ENCODE measurements around the gene LY86. TPM values are rescaled to one million over a fixed set of nuclear protein-coding genes. Genes with fewer than 3 reads are reported as not detected.

The LY86 gene
- total and polyA plus RNA-seq, 7 experiments from 2014 or later: 1.5 to 19.6 (median 5.4) TPM

DNA sequence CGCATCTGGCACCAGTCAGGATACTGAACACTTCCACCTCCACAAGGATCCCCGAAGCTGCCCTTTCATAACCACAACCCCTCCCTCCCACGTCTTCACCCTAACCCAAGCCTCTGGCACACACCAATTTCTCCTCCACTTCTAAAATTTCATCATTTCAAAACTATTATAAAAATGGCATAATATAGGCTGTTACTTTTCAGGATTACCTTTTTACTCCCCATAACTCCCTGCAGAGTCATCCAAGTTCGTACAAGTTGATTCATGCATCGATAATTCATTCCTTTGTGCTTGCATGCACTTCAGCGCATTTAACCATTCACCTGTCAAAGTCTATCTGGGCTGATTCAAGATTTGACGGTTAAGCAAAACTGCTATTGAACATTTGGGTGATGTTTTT lies 30.6 kb upstream of the LY86 start:
- POLR2A ChIA-PET: interaction anchor here (0.6 kb wide), 1 partner anchor 10 kb away, joined by 3 read pairs; no protein-coding TSS in a partner anchor
- Histone ChIP-seq H3K27ac (ENCODE audit: low read depth, low read length) (no peak overlapping the region), H3K9me3 (ENCODE audit: control insufficient read depth in 2 of 3, low read length in 3 of 3) (no peaks in the 10 kb centered on the region), H3K27me3 (ENCODE audit: control insufficient read depth in 2 of 2, insufficient read depth in 2 of 2, low read length in 2 of 2) (no peaks in the 10 kb centered on the region), H3K36me3 (ENCODE audit: control insufficient read depth in 2 of 3, insufficient read depth in 3 of 3, low read length in 3 of 3) (no peaks in the 10 kb centered on the region), H3K4me3 (ENCODE audit: low read length) (no peak overlapping the region), H3K4me1 (ENCODE audit: control insufficient read depth in 2 of 2, insufficient read depth in 2 of 2, low read length in 2 of 2) (peaks cover 0 to 4% of the 10 kb centered on the region in 2 donors)
- DNase-seq (no peak), ATAC-seq (no peak)
- CTCF ChIA-PET: interaction anchor here (1.2 to 2.4 kb wide), 4 partner anchors 11 to 62 kb away, joined by 3 to 14 read pairs (median 6); no protein-coding TSS in a partner anchor
- Mint-ChIP-seq H3K4me3 (no peak overlapping the region), H3K9me3 (peaks cover 0 to 2% (median 0%) of the 10 kb centered on the region in 11 donors), H3K27ac (peak overlapping the region in 3 of 9 donors; percentile 0 to 71 (median 19)), H3K27me3 (peaks cover 0 to 12% (median 0%) of the 10 kb centered on the region in 5 donors), H3K4me1 (peaks cover 0 to 56% (median 18%) of the 10 kb centered on the region in 7 donors), H3K36me3 (peaks cover 0 to 6% (median 0%) of the 10 kb centered on the region in 5 donors)
- intact Hi-C loops (cut with micrococcal nuclease): loop anchor here (1.0 to 5.0 kb wide), 10 partner anchors 26 to 1059 kb away; partner anchors contain the start of gene LY86 (in 1 of the 2)

DNA sequence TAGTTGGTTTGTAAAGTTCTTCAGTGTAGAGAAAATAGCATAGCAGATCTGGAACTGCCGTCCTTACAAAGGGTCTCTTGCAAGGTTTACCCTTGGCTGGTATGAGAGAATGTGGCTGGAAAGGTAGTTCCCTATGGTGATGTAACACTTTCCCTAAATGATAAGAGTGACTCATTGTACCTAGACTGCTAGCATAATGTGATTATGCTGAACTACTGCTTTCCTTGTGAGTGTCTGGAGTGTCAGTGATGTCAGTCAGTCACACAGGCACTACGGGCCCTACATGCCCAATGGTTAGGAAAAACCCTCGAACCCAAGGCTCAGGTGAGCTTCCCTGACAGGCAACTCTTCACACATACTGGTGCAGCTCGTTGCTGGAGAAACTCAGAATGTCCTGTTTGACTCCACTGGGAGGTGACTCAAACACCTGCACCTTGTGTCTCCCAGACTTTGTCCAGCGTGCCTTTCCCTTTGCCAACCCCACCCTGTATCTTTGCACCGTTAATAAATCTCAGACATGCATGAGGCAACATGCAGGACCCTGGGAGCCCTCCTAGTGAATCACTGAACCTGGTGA lies 28.4 kb upstream of the LY86 start:
- CTCF ChIA-PET: interaction anchor here (2.4 kb wide), 1 partner anchor 13 kb away, joined by 14 read pairs; no protein-coding TSS in a partner anchor
- POLR2A ChIA-PET: interaction anchor here (1.5 kb wide), 1 partner anchor 116 kb away, joined by 3 read pairs; no protein-coding TSS in a partner anchor
- ATAC-seq: no peak
- Histone ChIP-seq H3K9me3 (ENCODE audit: control insufficient read depth in 2 of 3, low read length in 3 of 3) (no peaks in the 10 kb centered on the region), H3K36me3 (ENCODE audit: control insufficient read depth in 2 of 3, insufficient read depth in 3 of 3, low read length in 3 of 3) (no peaks in the 10 kb centered on the region), H3K27me3 (ENCODE audit: control insufficient read depth in 2 of 2, insufficient read depth in 2 of 2, low read length in 2 of 2) (no peaks in the 10 kb centered on the region), H3K4me3 (ENCODE audit: low read length) (no peak overlapping the region), H3K4me1 (ENCODE audit: control insufficient read depth in 2 of 2, insufficient read depth in 2 of 2, low read length in 2 of 2) (peaks cover 0 to 4% of the 10 kb centered on the region in 2 donors), H3K27ac (ENCODE audit: low read depth, low read length) (no peak overlapping the region)
- peaks cover 0 to 70% (median 18%) of the 10 kb centered on the region in 7 donors for H3K4me1 Mint-ChIP-seq
- intact Hi-C loops (cut with micrococcal nuclease): loop anchor here (2.0 to 5.0 kb wide), 3 partner anchors 29 to 1057 kb away; partner anchors contain the start of gene LY86 (in 1 of the 2)
- peaks cover 0 to 6% (median 0%) of the 10 kb centered on the region in 5 donors for H3K27me3 Mint-ChIP-seq
- peak overlapping the region in 3 of 9 donors; percentile 18 to 32 (median 21) for H3K27ac Mint-ChIP-seq
- DNase-seq: no peak
- peaks cover 0 to 4% (median 0%) of the 10 kb centered on the region in 11 donors for H3K9me3 Mint-ChIP-seq
- H3K4me3 Mint-ChIP-seq: no peak overlapping the region
- peaks cover 0 to 9% (median 4%) of the 10 kb centered on the region in 5 donors for H3K36me3 Mint-ChIP-seq

- ChIA-PET CTCF (no interaction called here), POLR2A (interaction anchor here (1.5 kb wide), 1 partner anchor 116 kb away, joined by 3 read pairs; no protein-coding TSS in a partner anchor)
- H3K27me3 Mint-ChIP-seq: peaks cover 0 to 4% (median 0%) of the 10 kb centered on the region in 5 donors
- ATAC-seq (no peak), DNase-seq (no peak)
- H3K27ac Mint-ChIP-seq: no peak overlapping the region
- H3K9me3 ChIP-seq (ENCODE audit: control insufficient read depth in 2 of 3, low read length in 3 of 3): no peaks in the 10 kb centered on the region
- H3K36me3 Mint-ChIP-seq: peaks cover 0 to 10% (median 4%) of the 10 kb centered on the region in 5 donors
- H3K4me1 Mint-ChIP-seq: peaks cover 0 to 67% (median 18%) of the 10 kb centered on the region in 7 donors
- no peak overlapping the region for H3K27ac ChIP-seq (ENCODE audit: low read depth, low read length)
- H3K9me3 Mint-ChIP-seq: peaks cover 0 to 4% (median 0%) of the 10 kb centered on the region in 11 donors
- H3K27me3 ChIP-seq (ENCODE audit: control insufficient read depth in 2 of 2, insufficient read depth in 2 of 2, low read length in 2 of 2): no peaks in the 10 kb centered on the region
- intact Hi-C loops (cut with micrococcal nuclease): no loop called here
- no peak overlapping the region for H3K4me3 Mint-ChIP-seq
- H3K4me1 ChIP-seq (ENCODE audit: control insufficient read depth in 2 of 2, insufficient read depth in 2 of 2, low read length in 2 of 2): peaks cover 0 to 4% of the 10 kb centered on the region in 2 donors
- no peak overlapping the region for H3K4me3 ChIP-seq (ENCODE audit: low read length)
- no peaks in the 10 kb centered on the region for H3K36me3 ChIP-seq (ENCODE audit: control insufficient read depth in 2 of 3, insufficient read depth in 3 of 3, low read length in 3 of 3)
Observed at GRCh38 chr6:6560909-6561308, 27.6 kb upstream of the LY86 start.

DNA sequence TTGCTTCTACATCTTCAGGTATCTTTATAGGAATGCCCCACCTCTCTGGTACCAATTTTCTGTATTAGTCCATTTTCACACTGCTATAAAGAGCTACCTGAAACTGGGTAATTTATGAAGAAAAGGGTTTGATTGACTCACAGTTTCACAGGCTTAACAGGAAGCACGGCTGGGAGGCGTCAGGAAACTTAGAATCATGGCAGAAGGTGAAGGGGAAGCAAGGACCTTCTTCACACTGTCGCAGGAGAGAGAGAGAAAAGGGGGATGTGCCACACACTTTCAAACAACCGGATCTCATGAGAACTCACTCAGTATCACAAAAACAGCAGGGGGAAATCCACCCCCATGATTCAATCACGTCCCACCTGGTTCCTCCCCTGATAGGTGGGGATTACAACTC lies 24.4 kb upstream of the LY86 start:
- peak overlapping the region in 1 of 9 donors; percentile 1 for H3K27ac Mint-ChIP-seq
- intact Hi-C loops (cut with micrococcal nuclease): no loop called here
- ATAC-seq: no peak

DNA sequence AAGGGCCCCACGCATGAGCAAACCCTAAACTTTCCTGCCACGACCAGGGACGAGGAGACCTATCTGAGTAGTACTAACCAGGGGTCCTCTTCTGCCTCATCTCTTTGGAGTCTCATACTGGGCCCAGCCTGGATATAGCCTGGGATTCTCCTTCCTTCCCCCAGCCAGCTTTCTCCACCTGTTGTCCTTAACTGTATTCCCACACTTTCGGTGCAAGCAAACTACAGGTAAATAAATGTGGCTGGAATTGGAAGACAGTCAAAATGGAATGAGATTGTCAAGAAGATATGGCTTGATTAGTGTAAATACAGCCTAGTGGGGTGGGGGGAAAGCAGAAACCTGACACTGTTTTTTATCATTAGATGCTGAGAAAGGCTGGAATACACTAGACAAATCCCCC lies 23.5 kb upstream of the LY86 start:
- Mint-ChIP-seq H3K4me3 (no peak overlapping the region), H3K36me3 (peaks cover 0 to 13% (median 4%) of the 10 kb centered on the region in 5 donors), H3K4me1 (peaks cover 0 to 37% (median 9%) of the 10 kb centered on the region in 7 donors), H3K27ac (no peak overlapping the region), H3K9me3 (peaks cover 0 to 4% (median 0%) of the 10 kb centered on the region in 11 donors), H3K27me3 (peaks cover 0 to 10% (median 0%) of the 10 kb centered on the region in 5 donors)
- DNase-seq: no peak
- intact Hi-C loops (cut with micrococcal nuclease): no loop called here
- Histone ChIP-seq H3K9me3 (ENCODE audit: control insufficient read depth in 2 of 3, low read length in 3 of 3) (no peaks in the 10 kb centered on the region), H3K27ac (ENCODE audit: low read depth, low read length) (no peak overlapping the region), H3K4me3 (ENCODE audit: low read length) (no peak overlapping the region), H3K27me3 (ENCODE audit: control insufficient read depth in 2 of 2, insufficient read depth in 2 of 2, low read length in 2 of 2) (no peaks in the 10 kb centered on the region), H3K4me1 (ENCODE audit: control insufficient read depth in 2 of 2, insufficient read depth in 2 of 2, low read length in 2 of 2) (no peaks in the 10 kb centered on the region), H3K36me3 (ENCODE audit: control insufficient read depth in 2 of 3, insufficient read depth in 3 of 3, low read length in 3 of 3) (no peaks in the 10 kb centered on the region)
- CTCF ChIA-PET: interaction anchor here (0.5 kb wide), 1 partner anchor 38 kb away, joined by 3 read pairs; no protein-coding TSS in a partner anchor
- POLR2A ChIA-PET: no interaction called here
- ATAC-seq: no peak

More for the DNA sequence above, 24.4 kb upstream of the LY86 start:
- Mint-ChIP-seq H3K36me3 (peaks cover 0 to 13% (median 4%) of the 10 kb centered on the region in 5 donors), H3K9me3 (peaks cover 0 to 4% (median 0%) of the 10 kb centered on the region in 11 donors), H3K4me3 (no peak overlapping the region), H3K27me3 (peaks cover 0 to 7% (median 0%) of the 10 kb centered on the region in 5 donors), H3K4me1 (peaks cover 0 to 43% (median 8%) of the 10 kb centered on the region in 7 donors)
- ChIA-PET CTCF (no interaction called here), POLR2A (no interaction called here)
- H3K4me1 ChIP-seq (ENCODE audit: control insufficient read depth in 2 of 2, insufficient read depth in 2 of 2, low read length in 2 of 2): no peaks in the 10 kb centered on the region
- no peaks in the 10 kb centered on the region for H3K36me3 ChIP-seq (ENCODE audit: control insufficient read depth in 2 of 3, insufficient read depth in 3 of 3, low read length in 3 of 3)
- H3K9me3 ChIP-seq (ENCODE audit: control insufficient read depth in 2 of 3, low read length in 3 of 3): no peaks in the 10 kb centered on the region
- H3K27ac ChIP-seq (ENCODE audit: low read depth, low read length): no peak overlapping the region
- no peak overlapping the region for H3K4me3 ChIP-seq (ENCODE audit: low read length)
- H3K27me3 ChIP-seq (ENCODE audit: control insufficient read depth in 2 of 2, insufficient read depth in 2 of 2, low read length in 2 of 2): no peaks in the 10 kb centered on the region
- no peak for DNase-seq

- CTCF ChIA-PET: no interaction called here
- Mint-ChIP-seq H3K9me3 (peaks cover 0 to 5% (median 0%) of the 10 kb centered on the region in 11 donors), H3K27me3 (peaks cover 0 to 10% (median 0%) of the 10 kb centered on the region in 5 donors), H3K27ac (no peak overlapping the region), H3K4me3 (no peak overlapping the region), H3K36me3 (peaks cover 0 to 15% (median 4%) of the 10 kb centered on the region in 5 donors), H3K4me1 (peaks cover 0 to 33% (median 9%) of the 10 kb centered on the region in 7 donors)
- POLR2A ChIA-PET: interaction anchor here (0.8 kb wide), 1 partner anchor 31 kb away, joined by 3 read pairs; no protein-coding TSS in a partner anchor
- ATAC-seq: no peak
- Histone ChIP-seq H3K4me3 (ENCODE audit: low read length) (no peak overlapping the region), H3K27me3 (ENCODE audit: control insufficient read depth in 2 of 2, insufficient read depth in 2 of 2, low read length in 2 of 2) (no peaks in the 10 kb centered on the region), H3K9me3 (ENCODE audit: control insufficient read depth in 2 of 3, low read length in 3 of 3) (no peaks in the 10 kb centered on the region), H3K27ac (ENCODE audit: low read depth, low read length) (no peak overlapping the region), H3K36me3 (ENCODE audit: control insufficient read depth in 2 of 3, insufficient read depth in 3 of 3, low read length in 3 of 3) (no peaks in the 10 kb centered on the region), H3K4me1 (ENCODE audit: control insufficient read depth in 2 of 2, insufficient read depth in 2 of 2, low read length in 2 of 2) (no peaks in the 10 kb centered on the region)
- intact Hi-C loops (cut with micrococcal nuclease): no loop called here
- no peak for DNase-seq
Observed at GRCh38 chr6:6565488-6565887, 23.0 kb upstream of the LY86 start.

Data from naive thymus-derived CD4-positive, alpha-beta T cell (primary cell).